ENCODE measurements around the gene GPR32. TPM values are rescaled to one million over a fixed set of nuclear protein-coding genes. Genes with fewer than 3 reads are reported as not detected.

The GPR32 gene
- total and polyA plus RNA-seq, 10 donors: not detected

DNA sequence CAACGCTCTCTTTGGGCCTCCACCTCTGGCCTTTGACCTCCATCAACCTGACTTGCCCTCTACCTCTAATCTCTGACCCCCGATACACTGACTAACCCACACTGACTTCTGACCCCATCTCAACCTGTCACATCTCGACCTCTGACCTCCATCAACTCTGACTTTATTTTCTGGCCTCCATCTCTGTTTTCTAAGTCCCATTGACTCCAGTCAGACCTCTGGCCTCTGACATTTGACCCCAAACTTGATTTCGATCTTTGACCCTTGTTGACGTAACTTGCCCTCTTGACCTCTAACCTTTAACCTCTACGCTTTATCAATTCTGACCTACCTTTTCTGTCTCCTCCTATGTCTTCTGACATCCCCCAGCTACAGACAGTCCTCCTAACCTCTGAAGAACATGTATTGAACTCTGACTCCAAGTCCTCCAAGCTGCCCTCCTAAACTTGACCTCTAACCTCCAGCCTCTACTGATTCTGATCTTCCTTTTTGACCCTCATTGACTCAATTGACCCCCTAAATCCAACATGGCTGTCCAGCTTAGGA, 20.7 kb downstream of the GPR32 start:
- DNase-seq: no peak
- intact Hi-C loops (cut with DNase I; ENCODE audit: low total_unique reads): no loop called here
- H3K4me1 ChIP-seq: peaks cover 0 to 10% (median 0%) of the 10 kb centered on the region in 6 donors
- 89 to 92% (median 90%) methylated on average over 6 of the region's 6 CpGs for WGBS, 5 donors
- H3K36me3 ChIP-seq: peaks cover 0 to 11% (median 0%) of the 10 kb centered on the region in 6 donors
- TF ChIP-seq, protein P1, sequence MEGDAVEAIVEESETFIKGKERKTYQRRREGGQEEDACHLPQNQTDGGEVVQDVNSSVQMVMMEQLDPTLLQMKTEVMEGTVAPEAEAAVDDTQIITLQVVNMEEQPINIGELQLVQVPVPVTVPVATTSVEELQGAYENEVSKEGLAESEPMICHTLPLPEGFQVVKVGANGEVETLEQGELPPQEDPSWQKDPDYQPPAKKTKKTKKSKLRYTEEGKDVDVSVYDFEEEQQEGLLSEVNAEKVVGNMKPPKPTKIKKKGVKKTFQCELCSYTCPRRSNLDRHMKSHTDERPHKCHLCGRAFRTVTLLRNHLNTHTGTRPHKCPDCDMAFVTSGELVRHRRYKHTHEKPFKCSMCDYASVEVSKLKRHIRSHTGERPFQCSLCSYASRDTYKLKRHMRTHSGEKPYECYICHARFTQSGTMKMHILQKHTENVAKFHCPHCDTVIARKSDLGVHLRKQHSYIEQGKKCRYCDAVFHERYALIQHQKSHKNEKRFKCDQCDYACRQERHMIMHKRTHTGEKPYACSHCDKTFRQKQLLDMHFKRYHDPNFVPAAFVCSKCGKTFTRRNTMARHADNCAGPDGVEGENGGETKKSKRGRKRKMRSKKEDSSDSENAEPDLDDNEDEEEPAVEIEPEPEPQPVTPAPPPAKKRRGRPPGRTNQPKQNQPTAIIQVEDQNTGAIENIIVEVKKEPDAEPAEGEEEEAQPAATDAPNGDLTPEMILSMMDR (IDR thresholded peaks at IDR 0.05 in 8 of 11, conservative IDR thresholded peaks at IDR 0.05 in 3 of 11): no peak
- TF ChIP-seq POLR2A (IDR thresholded peaks at IDR 0.05): no peak
- no peak for TF ChIP-seq POLR2AphosphoS5 (IDR thresholded peaks at IDR 0.05)
- H3K27me3 ChIP-seq (replicated peaks in 1 of 7): peaks cover 0 to 5% (median 0%) of the 10 kb centered on the region in 7 donors
- no peak overlapping the region for H3K27ac ChIP-seq
- H3K4me3 ChIP-seq: no peak overlapping the region
- no peaks in the 10 kb centered on the region for H3K9me3 ChIP-seq

DNA sequence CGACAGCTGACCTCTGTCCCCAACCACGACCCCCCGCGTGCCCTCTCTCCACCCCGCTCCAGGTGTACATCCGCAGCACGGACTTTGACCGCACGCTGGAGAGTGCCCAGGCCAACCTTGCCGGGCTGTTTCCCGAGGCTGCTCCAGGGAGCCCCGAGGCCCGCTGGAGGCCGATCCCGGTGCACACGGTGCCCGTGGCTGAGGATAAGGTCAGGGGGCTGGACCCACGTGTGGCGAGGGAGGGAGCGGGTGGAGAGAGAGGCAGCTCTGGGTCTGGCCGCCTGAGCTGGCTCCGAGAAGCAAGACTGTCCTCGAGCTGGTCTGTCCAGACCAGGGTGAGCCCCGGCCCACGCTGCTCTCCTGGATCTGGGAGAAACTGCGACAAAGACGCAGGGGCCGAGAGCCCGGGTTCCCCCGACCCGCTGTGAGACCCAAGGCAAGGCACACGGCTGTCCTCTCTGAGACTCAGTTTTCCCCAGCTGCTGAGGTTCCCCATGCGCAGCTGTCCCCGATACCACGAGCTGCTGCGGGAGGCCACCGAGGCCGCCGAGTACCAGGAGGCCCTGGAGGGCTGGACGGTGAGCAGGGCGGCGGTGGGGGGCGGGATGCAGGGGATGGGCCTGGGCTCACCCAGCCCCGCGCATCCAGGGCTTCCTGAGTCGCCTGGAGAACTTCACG, 21.5 kb downstream of the GPR32 start:
- intact Hi-C loops (cut with DNase I; ENCODE audit: low total_unique reads): no loop called here
- Histone ChIP-seq H3K4me1 (peaks cover 0 to 10% (median 0%) of the 10 kb centered on the region in 6 donors), H3K27me3 (replicated peaks in 1 of 7) (peaks cover 0 to 5% (median 0%) of the 10 kb centered on the region in 7 donors), H3K9me3 (no peaks in the 10 kb centered on the region), H3K36me3 (peaks cover 0 to 18% (median 4%) of the 10 kb centered on the region in 6 donors), H3K27ac (no peak overlapping the region), H3K4me3 (no peak overlapping the region)
- DNase-seq: no peak
- peak in 2 of 3 donors; percentile 3 to 60 for TF ChIP-seq POLR2AphosphoS5 (IDR thresholded peaks at IDR 0.05)
- no peak for TF ChIP-seq POLR2A (IDR thresholded peaks at IDR 0.05)
- WGBS, 5 donors: 82 to 91% (median 86%) methylated on average over 29 to 47 of the region's 47 CpGs

DNA sequence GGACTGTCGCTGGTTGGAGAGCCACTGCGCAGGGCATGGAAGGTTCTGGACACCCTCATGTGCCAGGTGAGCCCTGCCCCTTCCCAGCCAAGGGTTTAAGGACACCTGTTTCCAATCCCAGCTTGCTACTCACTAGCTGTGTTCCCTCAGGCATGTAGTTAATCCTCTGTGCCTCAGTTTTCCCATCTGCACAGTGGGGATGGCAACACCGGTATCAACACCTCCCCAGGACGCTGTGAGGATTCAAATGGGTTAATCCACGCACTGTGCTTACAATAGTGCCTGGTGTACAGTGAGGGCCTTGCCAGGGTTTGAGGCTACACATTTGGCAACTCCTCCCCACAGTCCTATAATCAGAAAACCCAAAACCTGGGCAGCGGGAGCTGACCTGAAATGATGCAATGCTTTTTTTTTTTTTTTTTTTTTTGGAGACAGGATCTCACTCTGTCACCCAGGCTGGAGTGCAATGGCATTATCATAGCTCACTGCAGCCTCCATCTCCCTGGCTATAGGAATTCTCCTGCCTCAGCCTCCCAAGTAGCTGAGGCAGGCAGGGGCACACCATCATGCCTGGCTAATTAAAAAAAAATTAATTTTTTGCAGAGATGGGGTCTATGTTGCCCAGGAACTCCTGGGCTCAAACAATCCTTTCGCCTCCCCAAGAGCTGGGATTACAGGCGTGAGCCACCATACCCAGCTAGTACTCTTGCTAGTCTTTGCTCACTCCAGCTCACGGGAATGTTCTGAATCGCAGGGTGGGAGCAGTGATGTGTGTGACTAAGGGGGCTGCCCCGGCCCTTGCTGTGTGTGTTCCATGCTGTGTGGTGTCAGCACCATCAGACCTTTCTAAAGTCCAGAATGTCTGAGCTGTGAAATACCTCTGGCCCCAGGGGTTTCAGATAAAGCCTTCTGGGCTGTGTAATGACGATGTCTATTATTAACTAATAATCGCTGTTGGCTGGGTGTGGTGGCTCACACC, 22.3 kb downstream of the GPR32 start:
- intact Hi-C loops (cut with DNase I; ENCODE audit: low total_unique reads): no loop called here
- TF ChIP-seq POLR2A (IDR thresholded peaks at IDR 0.05) (no peak), POLR2AphosphoS5 (IDR thresholded peaks at IDR 0.05) (peak in 1 of 3 donors; percentile 2)
- Histone ChIP-seq H3K27ac (no peak overlapping the region), H3K4me3 (no peak overlapping the region), H3K9me3 (no peaks in the 10 kb centered on the region), H3K27me3 (replicated peaks in 1 of 7) (peaks cover 0 to 5% (median 0%) of the 10 kb centered on the region in 7 donors), H3K4me1 (peaks cover 0 to 10% (median 0%) of the 10 kb centered on the region in 6 donors), H3K36me3 (peaks cover 0 to 27% (median 11%) of the 10 kb centered on the region in 6 donors)
- DNase-seq: no peak
- 86 to 98% (median 91%) methylated on average over 13 of the region's 13 CpGs for WGBS, 5 donors

DNA sequence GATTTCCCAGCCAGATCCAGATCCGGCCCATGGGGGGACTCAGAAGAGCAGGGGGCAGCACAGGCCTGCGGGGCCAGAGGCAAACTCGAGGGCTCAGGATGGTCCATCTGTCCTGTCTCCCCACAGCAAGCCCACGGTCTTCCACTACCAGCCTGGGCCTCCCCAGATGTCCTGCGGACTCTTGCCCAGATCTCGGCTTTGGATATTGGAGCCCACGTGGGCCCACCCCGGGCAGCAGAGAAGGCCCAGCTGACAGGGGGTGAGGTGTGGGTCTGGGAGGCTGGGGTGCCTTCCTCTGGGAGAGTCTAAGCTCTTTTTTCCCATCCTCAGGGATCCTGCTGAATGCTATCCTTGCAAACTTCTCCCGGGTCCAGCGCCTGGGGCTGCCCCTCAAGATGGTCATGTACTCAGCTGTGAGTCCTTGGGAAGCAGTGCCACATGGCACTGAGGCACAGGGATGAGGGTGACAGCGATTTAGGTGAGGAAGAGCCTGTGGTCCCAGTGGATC, 23.3 kb downstream of the GPR32 start:
- TF ChIP-seq POLR2AphosphoS5 (IDR thresholded peaks at IDR 0.05) (peak in 2 of 3 donors; percentile 38 to 60), POLR2A (IDR thresholded peaks at IDR 0.05) (no peak)
- Histone ChIP-seq H3K9me3 (no peaks in the 10 kb centered on the region), H3K4me1 (peaks cover 0 to 13% (median under 1%) of the 10 kb centered on the region in 6 donors), H3K4me3 (no peak overlapping the region), H3K36me3 (peaks cover 0 to 37% (median 21%) of the 10 kb centered on the region in 6 donors), H3K27ac (no peak overlapping the region), H3K27me3 (replicated peaks in 1 of 7) (peaks cover 0 to 5% (median 0%) of the 10 kb centered on the region in 7 donors)
- no peak for DNase-seq
- intact Hi-C loops (cut with DNase I; ENCODE audit: low total_unique reads): no loop called here
- WGBS, 5 donors: 68 to 77% (median 75%) methylated on average over 9 to 11 of the region's 11 CpGs

Measured in spleen (tissue), 11 donors.